HG03139 (cell line): ENCODE results near the gene HPS1.
"Not testable (repeated sequence)": the region's sequence is repeated elsewhere in the genome, so short reads cannot be mapped to it uniquely, and the experiment has no call there.

Experiments used
- ATAC-seq: cut with Tn5 transposase; IDR thresholded peaks from one replicate; pipeline ENCODE4 v1.9.1; 2021; ENCODE audit not compliant: unreplicated experiment

HPS1 gene

DNA sequence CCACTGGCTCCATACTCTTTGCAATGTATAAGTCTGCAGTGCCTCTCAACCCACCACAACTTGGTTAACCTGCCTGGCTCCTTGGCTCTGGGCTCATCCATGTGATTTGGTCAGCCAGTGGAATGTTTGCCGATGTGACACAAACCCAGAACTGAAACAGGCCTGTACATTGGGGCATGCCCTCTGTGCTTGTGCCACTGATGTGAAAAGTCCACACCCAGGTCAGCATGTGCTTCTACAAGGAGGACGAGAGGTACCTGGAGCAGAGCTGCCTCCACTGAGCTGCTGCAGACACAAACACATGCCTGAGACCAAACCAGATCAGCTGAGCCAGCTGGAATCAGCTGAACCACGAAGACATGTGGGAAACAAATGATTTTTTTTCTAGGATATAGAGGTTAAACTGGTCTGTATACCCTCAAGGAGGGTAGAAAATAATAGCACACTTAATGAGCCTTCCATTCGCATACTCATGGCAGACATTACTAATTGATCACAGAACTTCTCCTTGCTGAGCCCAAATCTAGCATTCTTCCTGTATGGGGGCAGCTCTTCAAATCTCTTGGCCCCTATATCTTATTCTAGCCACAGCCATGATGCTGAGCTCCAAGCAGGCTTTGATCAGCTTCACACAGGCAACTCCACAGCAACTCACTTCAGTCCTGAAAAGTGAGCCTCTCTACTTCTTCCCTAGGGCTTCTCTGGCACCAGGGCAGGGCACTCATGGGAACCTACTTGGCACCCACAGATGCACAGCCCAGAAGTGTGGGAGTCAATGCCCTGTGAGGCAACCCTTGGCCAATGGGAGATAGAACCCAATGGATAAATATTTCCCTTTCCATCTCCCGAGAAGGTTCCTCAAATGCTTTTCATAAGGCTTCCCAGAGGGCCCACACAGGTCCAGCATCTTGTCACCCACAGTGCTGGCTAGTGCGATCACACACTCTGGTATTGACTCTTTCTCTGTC is 50.4 kb downstream of the HPS1 start:
- no peak for ATAC-seq

DNA sequence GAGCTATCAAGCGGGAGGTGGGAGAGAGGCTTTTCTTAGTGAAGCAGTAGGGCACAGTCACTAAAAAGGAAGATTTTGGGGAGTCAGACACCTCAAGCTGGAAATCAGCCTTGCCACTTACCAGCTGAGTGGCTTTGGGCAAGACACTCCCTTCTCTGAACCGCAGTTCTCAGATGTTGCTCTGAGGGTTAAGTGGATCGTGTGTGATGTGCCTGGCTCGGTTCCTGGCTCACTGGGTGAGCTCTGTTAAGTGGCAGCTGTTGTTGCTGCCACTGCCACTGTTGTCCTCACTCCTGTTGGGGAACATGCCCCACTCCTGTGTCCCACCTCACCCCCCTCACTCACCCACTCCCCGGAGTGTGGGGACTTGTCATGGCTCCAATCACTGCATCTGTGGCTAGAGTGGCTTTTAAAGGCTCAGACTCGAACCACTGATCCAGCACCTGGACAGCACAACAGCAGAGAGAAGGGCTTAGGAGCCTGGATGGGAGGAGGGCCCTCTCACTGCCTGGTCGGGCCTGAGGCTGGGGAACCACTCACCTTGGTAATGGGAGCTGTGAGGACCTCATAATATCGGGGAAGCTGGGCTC is 51.8 kb downstream of the HPS1 start:
- ATAC-seq, result no peak

DNA sequence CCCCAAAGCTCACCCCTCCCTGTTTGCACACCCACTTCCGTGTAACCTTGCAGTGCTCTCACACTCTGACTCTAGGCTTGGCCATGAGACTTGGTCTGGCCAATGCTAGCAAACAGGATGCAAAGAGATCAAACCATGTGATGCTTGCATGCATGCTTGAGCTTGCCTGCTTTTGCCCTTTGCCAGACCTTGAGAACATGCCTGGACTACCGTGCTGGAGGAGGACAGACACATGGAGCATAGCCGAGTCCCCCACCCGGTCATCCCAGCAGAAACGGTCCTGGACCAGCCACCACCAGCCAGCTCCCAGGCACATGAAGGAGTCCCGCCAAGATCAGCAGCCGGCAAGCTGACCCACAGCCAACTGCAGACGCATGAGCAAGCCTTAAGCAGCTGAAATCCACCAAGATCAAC is 55.1 kb downstream of the HPS1 start:
- ATAC-seq, result no peak

- ATAC-seq, result no peak
Measured at GRCh38 chr10:98391065-98391464, 55.7 kb downstream of the HPS1 start.

DNA sequence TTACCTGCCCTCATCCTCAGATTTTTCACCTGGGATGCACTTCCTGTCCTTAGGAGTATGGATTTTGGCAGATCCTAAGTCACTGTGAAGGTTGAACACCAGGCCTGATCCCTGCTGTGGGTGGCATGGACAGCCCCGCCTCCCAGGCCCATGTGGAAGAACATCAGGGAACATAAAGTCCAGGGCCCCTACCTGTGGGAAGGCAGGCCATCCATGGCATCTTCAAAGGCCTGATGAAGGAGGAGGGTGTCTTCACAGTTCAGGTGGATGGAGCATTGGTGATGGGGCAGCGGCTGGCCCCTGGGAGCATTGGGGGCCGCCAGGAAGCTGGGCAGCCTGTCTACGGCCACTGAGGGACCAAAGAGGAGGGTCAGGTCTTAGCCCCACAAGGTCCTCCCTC is 56.3 kb downstream of the HPS1 start:
- no peak for ATAC-seq

- no peak for ATAC-seq
Measured at GRCh38 chr10:98389398-98389797, 57.3 kb downstream of the HPS1 start.

- no peak for ATAC-seq
Measured at GRCh38 chr10:98388101-98388655, 58.6 kb downstream of the HPS1 start.

DNA sequence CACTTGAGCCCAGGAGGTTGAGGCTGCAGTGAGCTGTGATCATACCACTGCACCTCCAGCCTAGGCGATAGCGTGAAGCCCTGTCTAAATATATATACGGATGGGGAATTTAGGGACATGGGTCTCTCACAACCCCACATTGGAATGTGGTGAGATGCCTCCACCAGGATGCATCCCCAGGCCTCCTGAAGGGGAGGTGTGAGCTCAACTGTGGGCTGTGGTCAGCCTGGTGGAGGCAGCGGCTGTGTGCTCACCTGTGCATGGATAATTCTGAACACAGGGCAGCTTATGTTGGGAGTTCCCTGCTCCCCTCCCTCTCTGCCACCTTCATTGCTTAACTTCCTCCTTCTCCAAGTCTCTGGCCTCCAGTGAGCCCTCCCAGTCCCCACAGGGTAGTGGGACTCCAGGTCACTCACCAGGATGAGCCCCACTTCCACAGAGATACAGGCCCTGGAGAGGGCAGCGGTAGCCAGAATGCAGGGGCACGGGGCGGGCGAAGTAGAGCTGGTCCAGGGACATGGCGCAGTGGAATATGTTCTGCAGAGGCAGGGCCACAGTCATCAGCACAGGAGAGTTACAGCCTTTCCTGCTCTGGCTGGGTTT is 62.1 kb downstream of the HPS1 start:
- no peak for ATAC-seq

- no peak for ATAC-seq
Measured at GRCh38 chr10:98383869-98384268, 62.9 kb downstream of the HPS1 start.

GRCh38 chr10:98383134-98383667 is 63.5 kb downstream of the HPS1 start:
- ATAC-seq, result not testable (repeated sequence)

DNA sequence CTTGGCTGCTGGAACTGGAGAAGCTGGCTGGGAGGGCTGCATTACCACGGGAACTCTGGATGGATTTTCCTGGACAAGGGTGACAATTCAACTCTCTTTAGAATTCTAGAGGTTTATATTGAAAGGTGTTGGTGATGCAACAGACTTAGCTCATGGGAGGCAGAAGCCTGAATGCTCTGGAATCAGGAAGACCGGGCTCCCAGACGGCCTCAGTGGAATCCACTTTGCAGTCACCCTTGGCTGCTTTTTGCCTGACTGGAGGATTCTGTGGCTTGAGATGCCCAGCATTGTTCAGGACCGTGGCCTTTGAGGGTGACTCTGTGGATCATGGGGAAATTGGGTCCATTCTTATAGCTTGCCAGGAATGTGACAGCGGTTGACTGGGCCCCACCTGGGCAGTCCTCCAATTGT is 64.0 kb downstream of the HPS1 start:
- ATAC-seq, result no peak

- no peak for ATAC-seq
Measured at GRCh38 chr10:98380493-98381339, 66.0 kb downstream of the HPS1 start.

- no peak for ATAC-seq
Measured at GRCh38 chr10:98378722-98379121, 68.0 kb downstream of the HPS1 start.

GRCh38 chr10:98377536-98377935 is 69.2 kb downstream of the HPS1 start:
- ATAC-seq, result no peak

DNA sequence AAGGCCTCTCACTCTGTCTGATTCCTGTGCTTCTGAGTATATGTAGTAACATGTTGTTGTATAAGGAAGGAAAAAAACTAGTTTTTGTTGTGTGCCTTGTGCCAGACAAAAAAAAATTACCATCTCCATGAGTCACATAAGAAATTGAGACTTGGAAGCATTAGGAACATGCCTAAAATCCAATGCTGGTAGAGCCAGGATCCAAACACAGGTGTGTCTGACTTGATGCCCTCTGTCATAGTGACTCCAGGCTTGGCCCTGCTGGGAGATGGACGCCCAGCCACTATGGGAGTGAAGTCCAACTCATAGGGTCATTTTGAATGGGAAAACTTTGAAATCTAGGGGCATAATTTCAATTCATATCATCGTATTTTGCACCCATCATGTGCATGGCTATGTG is 69.7 kb downstream of the HPS1 start:
- ATAC-seq, result no peak

- no peak for ATAC-seq
Measured at GRCh38 chr10:98376485-98376884, 70.2 kb downstream of the HPS1 start.

DNA sequence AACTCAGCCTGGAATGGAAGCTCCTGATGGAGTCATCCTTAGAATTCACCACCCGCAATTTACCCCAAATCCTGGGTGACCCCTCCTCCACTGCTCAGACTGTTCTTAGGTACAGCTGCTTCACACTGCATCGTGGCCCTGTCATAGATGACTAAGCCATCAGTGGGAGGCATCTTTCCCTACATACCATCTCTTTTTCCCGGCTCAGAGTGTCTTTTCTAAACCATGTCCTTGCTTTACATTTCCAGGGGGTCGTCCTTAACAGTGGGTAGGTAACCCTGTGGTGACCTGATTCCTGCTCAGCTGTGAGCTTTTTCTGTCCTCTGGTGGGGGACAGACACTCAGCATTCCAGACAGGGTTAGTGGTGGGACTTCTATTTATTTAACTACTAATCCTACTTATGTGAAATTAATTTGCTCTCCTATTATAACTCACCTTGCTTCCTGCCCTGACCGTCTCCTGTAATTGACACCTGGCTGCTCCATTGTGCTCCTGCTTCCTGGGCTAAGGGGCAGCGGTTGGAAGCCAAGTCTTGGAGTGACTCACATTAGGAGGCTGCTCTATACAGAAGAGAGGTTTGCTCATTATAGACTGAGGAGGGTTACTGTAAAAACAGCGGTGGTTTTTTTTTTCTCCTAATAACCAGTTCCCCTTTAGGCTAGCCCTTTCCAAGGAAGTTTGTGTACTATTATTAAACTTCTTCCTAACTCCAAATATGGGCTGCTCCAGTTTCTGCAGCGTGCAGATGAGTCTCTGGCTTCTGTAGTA is 72.3 kb downstream of the HPS1 start:
- ATAC-seq, result no peak

DNA sequence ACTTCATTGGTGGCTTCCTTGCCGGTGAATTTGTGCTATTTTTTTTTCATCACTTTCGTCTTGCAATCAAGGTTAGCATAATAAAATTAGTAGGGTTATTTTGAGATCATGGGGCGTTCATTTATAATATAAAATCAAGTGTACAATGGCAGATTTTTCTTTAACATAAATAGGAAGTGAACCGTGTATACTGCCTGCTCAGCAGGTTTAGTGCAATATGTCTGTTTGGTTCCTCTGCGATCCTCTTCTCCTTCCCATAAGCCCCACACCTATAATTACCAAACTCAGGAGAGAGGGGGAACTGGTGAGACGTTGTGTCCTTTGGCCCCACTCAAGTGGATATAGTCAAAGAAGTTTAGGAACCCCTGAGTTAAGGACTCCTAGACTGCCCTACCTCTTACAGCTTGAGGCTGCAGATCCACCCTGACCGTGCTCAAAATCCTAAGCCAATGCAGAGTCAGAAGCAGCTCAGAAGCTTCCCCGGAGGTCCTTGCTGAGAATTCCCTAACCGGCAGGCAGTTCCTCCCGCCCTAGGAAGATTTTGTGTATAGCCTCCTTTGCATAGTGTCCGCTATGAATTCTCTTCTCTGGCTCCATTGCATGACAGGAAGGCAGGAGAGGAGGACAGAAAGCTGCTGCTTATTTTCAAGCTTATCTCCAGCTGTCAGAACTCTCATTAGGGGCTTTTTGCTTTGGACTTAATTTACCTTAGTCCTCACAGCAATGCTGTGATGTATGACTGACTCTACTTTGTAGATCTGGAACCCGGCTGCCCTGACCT is 73.3 kb downstream of the HPS1 start:
- ATAC-seq, result no peak
